ENCODE data around the gene KAZN. TPM values are rescaled to one million over a fixed set of nuclear protein-coding genes. Genes with fewer than 3 reads are reported as not detected.

KAZN gene
- total and polyA plus RNA-seq, 4 experiments from 2014 or later, result 0.08 to 0.47 TPM; not detected in 2

- H3K4me1 ChIP-seq (ENCODE audit: insufficient read depth, low read length), result no peaks in the 10 kb centered on the region
- ChIA-PET CTCF (ENCODE audit: partially characterized antibody) (no interaction called here), POLR2A (ENCODE audit: partially characterized antibody) (no interaction called here)
- Mint-ChIP-seq H3K27ac (no peak overlapping the region), H3K4me3 (no peak overlapping the region), H3K36me3 (no peaks in the 10 kb centered on the region), H3K27me3 (peaks cover 5 to 9% of the 10 kb centered on the region in 2 donors), H3K9me3 (peaks cover 0 to 2% (median 0%) of the 10 kb centered on the region in 8 donors), H3K4me1 (no peaks in the 10 kb centered on the region)
- H3K27ac ChIP-seq (ENCODE audit: low read depth, low read length), result no peak overlapping the region
- H3K9me3 ChIP-seq (ENCODE audit: control insufficient read depth in 1 of 2, low read length in 2 of 2), result no peaks in the 10 kb centered on the region
- H3K36me3 ChIP-seq (ENCODE audit: insufficient read depth, low read length), result no peaks in the 10 kb centered on the region
- intact Hi-C loops (cut with micrococcal nuclease), result no loop called here
- no peak overlapping the region for H3K4me3 ChIP-seq (ENCODE audit: low read length in 2 of 2)
- DNase-seq, result no peak
- H3K27me3 ChIP-seq (ENCODE audit: insufficient read depth, low read length), result no peaks in the 10 kb centered on the region
These were observed 56.9 kb downstream of the KAZN start for GRCh38 chr1:14655385-14655784.

DNA sequence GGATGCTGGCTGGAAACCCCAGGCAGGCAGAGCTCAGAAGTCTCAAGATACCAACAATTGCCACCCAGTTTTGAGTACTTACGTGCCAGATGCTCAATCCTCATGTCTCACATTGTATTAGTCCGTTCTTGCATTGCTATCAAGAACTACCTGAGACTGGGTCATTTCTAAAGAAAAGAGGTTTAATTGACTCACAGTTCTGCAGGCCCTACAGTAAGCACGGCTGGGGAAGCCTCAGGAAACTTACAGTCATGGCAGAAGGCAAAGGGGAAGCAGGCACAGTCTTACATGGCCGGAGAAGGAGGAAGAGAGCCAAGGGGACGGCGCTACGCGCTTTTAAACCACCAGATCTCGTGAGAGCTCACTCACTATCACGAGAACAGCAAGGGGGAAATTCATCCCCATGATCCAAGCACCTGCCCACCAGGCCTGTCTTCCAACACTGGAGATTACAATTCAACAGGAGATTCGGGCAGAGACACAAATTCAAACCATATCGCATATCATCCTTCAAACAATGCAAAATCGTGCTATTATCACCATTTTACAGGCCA, 58.0 kb downstream of the KAZN start:
- POLR2A ChIA-PET (ENCODE audit: partially characterized antibody), result no interaction called here
- no peak overlapping the region for H3K4me3 ChIP-seq (ENCODE audit: low read length in 2 of 2)
- H3K27me3 Mint-ChIP-seq, result peaks cover 8 to 9% of the 10 kb centered on the region in 2 donors
- H3K9me3 ChIP-seq (ENCODE audit: control insufficient read depth in 1 of 2, low read length in 2 of 2), result no peaks in the 10 kb centered on the region
- CTCF ChIA-PET (ENCODE audit: partially characterized antibody), result no interaction called here
- H3K27ac Mint-ChIP-seq, result no peak overlapping the region
- H3K27me3 ChIP-seq (ENCODE audit: insufficient read depth, low read length), result no peaks in the 10 kb centered on the region
- no peaks in the 10 kb centered on the region for H3K4me1 Mint-ChIP-seq
- DNase-seq, result no peak
- H3K27ac ChIP-seq (ENCODE audit: low read depth, low read length), result no peak overlapping the region
- H3K4me1 ChIP-seq (ENCODE audit: insufficient read depth, low read length), result no peaks in the 10 kb centered on the region
- intact Hi-C loops (cut with micrococcal nuclease), result no loop called here
- no peaks in the 10 kb centered on the region for H3K36me3 ChIP-seq (ENCODE audit: insufficient read depth, low read length)
- H3K9me3 Mint-ChIP-seq, result peaks cover 0 to 2% (median 0%) of the 10 kb centered on the region in 8 donors
- H3K4me3 Mint-ChIP-seq, result no peak overlapping the region
- H3K36me3 Mint-ChIP-seq, result no peaks in the 10 kb centered on the region

DNA sequence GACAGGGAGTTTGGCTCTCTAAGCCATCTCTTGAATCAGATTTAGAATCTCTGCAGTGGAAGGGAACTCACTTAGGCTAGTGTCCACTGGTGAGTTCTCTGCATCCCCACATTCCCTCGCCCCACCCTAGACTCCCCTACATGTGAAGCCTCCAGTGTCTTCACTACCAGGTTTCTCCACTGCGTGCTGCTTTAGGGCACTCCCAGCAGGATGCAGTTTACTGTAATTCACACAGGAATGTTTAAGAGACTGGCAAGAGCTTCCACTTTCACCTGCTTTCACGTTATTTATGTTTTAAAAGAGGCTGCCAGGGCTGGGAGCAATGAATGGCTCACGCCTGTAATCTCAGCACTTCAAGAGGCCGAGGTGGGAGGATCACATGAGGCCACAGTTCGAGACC, 60.2 kb downstream of the KAZN start:
- Mint-ChIP-seq H3K36me3 (no peaks in the 10 kb centered on the region), H3K9me3 (peaks cover 0 to 7% (median 0%) of the 10 kb centered on the region in 8 donors), H3K4me1 (no peaks in the 10 kb centered on the region), H3K4me3 (no peak overlapping the region), H3K27me3 (peaks cover 8 to 9% of the 10 kb centered on the region in 2 donors), H3K27ac (no peak overlapping the region)
- DNase-seq, result no peak
- H3K9me3 ChIP-seq (ENCODE audit: control insufficient read depth in 1 of 2, low read length in 2 of 2), result no peaks in the 10 kb centered on the region
- H3K4me1 ChIP-seq (ENCODE audit: insufficient read depth, low read length), result no peaks in the 10 kb centered on the region
- ChIA-PET POLR2A (ENCODE audit: partially characterized antibody) (no interaction called here), CTCF (ENCODE audit: partially characterized antibody) (no interaction called here)
- H3K36me3 ChIP-seq (ENCODE audit: insufficient read depth, low read length), result no peaks in the 10 kb centered on the region
- H3K27ac ChIP-seq (ENCODE audit: low read depth, low read length), result no peak overlapping the region
- H3K27me3 ChIP-seq (ENCODE audit: insufficient read depth, low read length), result no peaks in the 10 kb centered on the region
- intact Hi-C loops (cut with micrococcal nuclease), result no loop called here
- no peak overlapping the region for H3K4me3 ChIP-seq (ENCODE audit: low read length in 2 of 2)

GRCh38 chr1:14659913-14660312, 61.4 kb downstream of the KAZN start:
- H3K9me3 Mint-ChIP-seq, result peaks cover 0 to 8% (median 0%) of the 10 kb centered on the region in 8 donors
- H3K36me3 Mint-ChIP-seq, result no peaks in the 10 kb centered on the region
- H3K27me3 Mint-ChIP-seq, result peaks cover 8 to 9% of the 10 kb centered on the region in 2 donors
- H3K27ac Mint-ChIP-seq, result no peak overlapping the region
- Histone ChIP-seq H3K36me3 (ENCODE audit: insufficient read depth, low read length) (no peaks in the 10 kb centered on the region), H3K4me1 (ENCODE audit: insufficient read depth, low read length) (no peaks in the 10 kb centered on the region), H3K9me3 (ENCODE audit: control insufficient read depth in 1 of 2, low read length in 2 of 2) (no peaks in the 10 kb centered on the region), H3K27ac (ENCODE audit: low read depth, low read length) (no peak overlapping the region), H3K4me3 (ENCODE audit: low read length in 2 of 2) (no peak overlapping the region), H3K27me3 (ENCODE audit: insufficient read depth, low read length) (no peaks in the 10 kb centered on the region)
- POLR2A ChIA-PET (ENCODE audit: partially characterized antibody), result no interaction called here
- CTCF ChIA-PET (ENCODE audit: partially characterized antibody), result no interaction called here
- H3K4me3 Mint-ChIP-seq, result no peak overlapping the region
- no peaks in the 10 kb centered on the region for H3K4me1 Mint-ChIP-seq
- intact Hi-C loops (cut with micrococcal nuclease), result no loop called here
- DNase-seq, result no peak

DNA sequence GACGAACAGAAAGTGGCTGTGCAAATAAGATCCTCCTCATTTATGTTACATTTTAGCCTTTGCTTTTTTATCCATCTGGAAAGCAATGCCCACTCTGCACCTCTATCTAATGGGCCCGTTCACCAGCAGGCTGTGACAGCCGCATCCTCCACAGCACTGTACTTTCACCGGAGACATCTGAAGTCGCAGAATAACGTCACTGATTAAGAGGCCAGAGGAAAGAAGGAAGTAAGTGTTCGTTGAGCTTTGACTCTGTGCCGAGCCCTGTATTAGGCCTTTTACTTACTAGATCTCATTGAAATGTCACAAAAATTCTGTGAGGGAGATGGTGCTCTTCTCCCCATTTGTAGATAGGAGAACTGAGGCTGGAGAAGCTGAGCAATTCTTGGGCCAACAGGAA, 62.3 kb downstream of the KAZN start:
- ChIA-PET CTCF (ENCODE audit: partially characterized antibody) (no interaction called here), POLR2A (ENCODE audit: partially characterized antibody) (no interaction called here)
- no peaks in the 10 kb centered on the region for H3K4me1 ChIP-seq (ENCODE audit: insufficient read depth, low read length)
- H3K9me3 ChIP-seq (ENCODE audit: control insufficient read depth in 1 of 2, low read length in 2 of 2), result no peaks in the 10 kb centered on the region
- H3K27me3 ChIP-seq (ENCODE audit: insufficient read depth, low read length), result no peaks in the 10 kb centered on the region
- H3K9me3 Mint-ChIP-seq, result peaks cover 0 to 8% (median 0%) of the 10 kb centered on the region in 8 donors
- H3K27ac ChIP-seq (ENCODE audit: low read depth, low read length), result no peak overlapping the region
- DNase-seq, result no peak
- intact Hi-C loops (cut with micrococcal nuclease), result no loop called here
- H3K4me1 Mint-ChIP-seq, result no peaks in the 10 kb centered on the region
- H3K27me3 Mint-ChIP-seq, result peaks cover 8 to 9% of the 10 kb centered on the region in 2 donors
- no peaks in the 10 kb centered on the region for H3K36me3 Mint-ChIP-seq
- no peak overlapping the region for H3K4me3 ChIP-seq (ENCODE audit: low read length in 2 of 2)
- no peak overlapping the region for H3K4me3 Mint-ChIP-seq
- no peak overlapping the region for H3K27ac Mint-ChIP-seq
- no peaks in the 10 kb centered on the region for H3K36me3 ChIP-seq (ENCODE audit: insufficient read depth, low read length)

- H3K9me3 ChIP-seq (ENCODE audit: control insufficient read depth in 1 of 2, low read length in 2 of 2), result no peaks in the 10 kb centered on the region
- Mint-ChIP-seq H3K27me3 (peaks cover 8 to 9% of the 10 kb centered on the region in 2 donors), H3K4me3 (no peak overlapping the region), H3K9me3 (peaks cover 0 to 8% (median 0%) of the 10 kb centered on the region in 8 donors), H3K36me3 (no peaks in the 10 kb centered on the region), H3K27ac (no peak overlapping the region), H3K4me1 (no peaks in the 10 kb centered on the region)
- no peaks in the 10 kb centered on the region for H3K4me1 ChIP-seq (ENCODE audit: insufficient read depth, low read length)
- ChIA-PET CTCF (ENCODE audit: partially characterized antibody) (no interaction called here), POLR2A (ENCODE audit: partially characterized antibody) (no interaction called here)
- H3K27ac ChIP-seq (ENCODE audit: low read depth, low read length), result no peak overlapping the region
- H3K4me3 ChIP-seq (ENCODE audit: low read length in 2 of 2), result no peak overlapping the region
- intact Hi-C loops (cut with micrococcal nuclease), result no loop called here
- no peaks in the 10 kb centered on the region for H3K27me3 ChIP-seq (ENCODE audit: insufficient read depth, low read length)
- no peaks in the 10 kb centered on the region for H3K36me3 ChIP-seq (ENCODE audit: insufficient read depth, low read length)
- no peak for DNase-seq
These were observed 62.7 kb downstream of the KAZN start for GRCh38 chr1:14661222-14661621.

DNA sequence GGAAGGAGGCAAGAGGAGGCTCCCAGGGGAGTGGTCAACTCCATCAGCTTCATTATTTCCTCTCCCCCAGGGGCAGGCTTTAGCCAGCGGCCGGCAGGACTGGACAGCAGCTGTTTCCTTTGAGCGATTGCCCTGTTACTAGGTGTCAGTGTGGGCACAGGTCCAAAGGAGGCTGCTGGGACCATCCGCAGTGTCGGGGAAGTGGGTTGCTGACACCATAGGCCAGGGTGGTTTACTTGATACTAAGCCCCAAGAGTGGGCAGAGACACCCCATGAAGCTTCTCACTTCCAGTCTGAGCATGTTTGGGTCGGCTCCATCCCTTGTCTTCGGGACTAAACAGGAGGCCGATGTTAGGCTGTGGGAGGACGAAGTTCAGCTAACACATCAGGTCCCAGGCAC, 63.6 kb downstream of the KAZN start:
- no peaks in the 10 kb centered on the region for H3K4me1 Mint-ChIP-seq
- Histone ChIP-seq H3K4me1 (ENCODE audit: insufficient read depth, low read length) (no peaks in the 10 kb centered on the region), H3K9me3 (ENCODE audit: control insufficient read depth in 1 of 2, low read length in 2 of 2) (no peaks in the 10 kb centered on the region), H3K27me3 (ENCODE audit: insufficient read depth, low read length) (no peaks in the 10 kb centered on the region), H3K4me3 (ENCODE audit: low read length in 2 of 2) (no peak overlapping the region), H3K36me3 (ENCODE audit: insufficient read depth, low read length) (no peaks in the 10 kb centered on the region), H3K27ac (ENCODE audit: low read depth, low read length) (no peak overlapping the region)
- H3K27ac Mint-ChIP-seq, result no peak overlapping the region
- H3K27me3 Mint-ChIP-seq, result peaks cover 4 to 8% of the 10 kb centered on the region in 2 donors
- no peaks in the 10 kb centered on the region for H3K36me3 Mint-ChIP-seq
- peaks cover 0 to 8% (median 0%) of the 10 kb centered on the region in 8 donors for H3K9me3 Mint-ChIP-seq
- no peak for DNase-seq
- ChIA-PET CTCF (ENCODE audit: partially characterized antibody) (no interaction called here), POLR2A (ENCODE audit: partially characterized antibody) (no interaction called here)
- intact Hi-C loops (cut with micrococcal nuclease), result no loop called here
- no peak overlapping the region for H3K4me3 Mint-ChIP-seq

GRCh38 chr1:14663773-14664172, 65.3 kb downstream of the KAZN start:
- Histone ChIP-seq H3K27ac (ENCODE audit: low read depth, low read length) (no peak overlapping the region), H3K36me3 (ENCODE audit: insufficient read depth, low read length) (no peaks in the 10 kb centered on the region), H3K4me3 (ENCODE audit: low read length in 2 of 2) (no peak overlapping the region), H3K9me3 (ENCODE audit: control insufficient read depth in 1 of 2, low read length in 2 of 2) (no peaks in the 10 kb centered on the region), H3K27me3 (ENCODE audit: insufficient read depth, low read length) (no peaks in the 10 kb centered on the region), H3K4me1 (ENCODE audit: insufficient read depth, low read length) (no peaks in the 10 kb centered on the region)
- ChIA-PET POLR2A (ENCODE audit: partially characterized antibody) (no interaction called here), CTCF (ENCODE audit: partially characterized antibody) (no interaction called here)
- H3K4me1 Mint-ChIP-seq, result no peaks in the 10 kb centered on the region
- peaks cover 0 to 8% of the 10 kb centered on the region in 2 donors for H3K27me3 Mint-ChIP-seq
- H3K9me3 Mint-ChIP-seq, result peaks cover 0 to 8% (median 0%) of the 10 kb centered on the region in 8 donors
- H3K4me3 Mint-ChIP-seq, result no peak overlapping the region
- intact Hi-C loops (cut with micrococcal nuclease), result no loop called here
- H3K36me3 Mint-ChIP-seq, result no peaks in the 10 kb centered on the region
- DNase-seq, result no peak
- H3K27ac Mint-ChIP-seq, result peak overlapping the region in 1 of 7 donors; percentile 32
